SH-SY5Y (cell line): ENCODE data around the gene SDHB.

Source experiments
- GATA2 ChIP-seq: IDR thresholded peaks from 2 replicates; pipeline ENCODE4 v1.6.1; 2011; ENCODE audit warnings: mild to moderate bottlenecking, low read depth, low read length
- GATA3 ChIP-seq: IDR thresholded peaks from 2 replicates; pipeline ENCODE4 v1.6.1; 2011; ENCODE audit warnings: low read depth, mild to moderate bottlenecking, low read length, moderate library complexity

DNA sequence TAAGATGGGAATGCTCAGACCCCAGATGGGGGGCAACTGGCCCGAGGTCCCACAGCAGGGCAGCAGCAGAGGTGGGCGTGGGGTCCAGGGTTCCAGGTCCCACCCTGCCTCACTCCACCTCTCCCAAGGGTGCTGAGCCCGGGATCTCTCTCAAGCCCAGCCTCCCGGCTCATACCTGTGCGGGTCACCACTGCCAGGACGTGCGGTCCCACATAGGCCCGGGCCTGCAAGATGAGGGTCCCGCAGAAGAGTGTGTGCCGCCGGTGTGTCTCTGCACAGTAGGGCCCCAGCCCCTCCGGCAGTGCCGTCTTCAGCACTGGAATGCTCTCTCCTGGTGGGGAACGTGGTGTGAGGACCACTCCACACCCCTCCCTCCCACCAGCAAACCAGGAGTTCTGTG, 57.0 kb downstream of the SDHB start:
- TF ChIP-seq GATA2 (no peak), GATA3 (no peak)
